Mesodermal cell (in vitro differentiated cells): ENCODE measurements around the gene CRMP1.
"Not testable (repeated sequence)": the region's sequence is repeated elsewhere in the genome, so short reads cannot be mapped to it uniquely, and the experiment has no call there.

ENCODE experiments used
- H3K27ac ChIP-seq: 2 replicates; pipeline ENCODE4 v1.7.0; 2013; ENCODE audit warnings: mild to moderate bottlenecking, low read depth, low read length, moderate library complexity; ENCODE audit not compliant: severe bottlenecking
- H3K36me3 ChIP-seq: 2 replicates; pipeline ENCODE4 v1.7.1; 2013; ENCODE audit warnings: mild to moderate bottlenecking, low read length, moderate library complexity; ENCODE audit not compliant: control insufficient read depth, insufficient read depth
- H3K4me1 ChIP-seq: one replicate; pipeline ENCODE4 v1.7.1; 2013; ENCODE audit warnings: mild to moderate bottlenecking, low read length; ENCODE audit not compliant: insufficient read depth, control insufficient read depth, poor library complexity, severe bottlenecking
- H3K4me3 ChIP-seq: 2 replicates; pipeline ENCODE4 v1.7.0; 2013; ENCODE audit warnings: low read length, control low read depth, mild to moderate bottlenecking; ENCODE audit not compliant: insufficient read depth, poor library complexity, severe bottlenecking; ENCODE audit errors: extremely low read depth
- H3K9me3 ChIP-seq: 2 replicates; pipeline ENCODE4 v1.7.1; 2013; ENCODE audit warnings: mild to moderate bottlenecking, low read length, moderate library complexity; ENCODE audit not compliant: control insufficient read depth
- WGBS, 2 experiments: methylation state at CpG; one replicate each; pipeline ENCODE4 v1.1.5; 2013; ENCODE audit warnings: missing lambda C conversion rate in 2 of 2; ENCODE audit not compliant: insufficient coverage in 2 of 2; 5-methylcytosine and 5-hydroxymethylcytosine counted together

The CRMP1 gene

DNA sequence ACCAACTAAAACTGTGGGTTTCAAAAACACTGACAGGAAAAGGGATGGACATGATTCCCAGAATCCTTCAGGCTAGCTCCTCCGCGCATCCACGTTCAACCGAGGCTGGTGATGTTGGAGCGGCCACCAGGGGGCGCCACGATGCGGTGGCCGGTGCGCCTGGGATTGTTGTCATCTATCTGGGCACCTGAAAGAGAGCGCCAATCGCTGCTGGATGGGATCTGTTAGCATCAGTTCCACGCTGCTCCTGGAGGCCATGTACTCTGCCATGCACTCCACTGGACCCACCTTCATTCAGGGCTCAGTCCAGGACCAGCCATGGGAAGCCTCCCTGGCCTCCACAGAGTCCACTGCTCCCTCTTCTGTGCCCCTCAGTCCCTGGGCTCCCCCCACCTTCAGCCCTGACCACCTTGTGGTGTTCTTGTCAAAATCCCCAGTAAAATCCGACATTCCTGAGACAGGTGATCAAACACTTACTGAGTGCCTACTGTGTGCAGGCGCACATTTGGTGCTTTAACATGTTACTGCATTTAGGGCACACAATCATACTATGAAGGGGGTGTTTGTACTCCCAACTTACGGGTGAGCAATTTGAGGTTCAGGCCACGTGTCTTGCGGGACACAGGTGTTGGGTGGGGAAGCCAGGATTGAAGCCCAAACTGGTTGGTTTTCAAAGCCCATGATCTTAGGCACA, 71.1 kb downstream of the CRMP1 start:
- Histone ChIP-seq H3K9me3 (no peaks in the 10 kb centered on the region), H3K4me3 (no peak overlapping the region), H3K36me3 (peaks cover 87% of the 10 kb centered on the region), H3K27ac (no peak overlapping the region), H3K4me1 (no peaks in the 10 kb centered on the region)
- WGBS, 2 experiments, result 63 to 66% methylated on average over 15 to 16 of the region's 18 CpGs

DNA sequence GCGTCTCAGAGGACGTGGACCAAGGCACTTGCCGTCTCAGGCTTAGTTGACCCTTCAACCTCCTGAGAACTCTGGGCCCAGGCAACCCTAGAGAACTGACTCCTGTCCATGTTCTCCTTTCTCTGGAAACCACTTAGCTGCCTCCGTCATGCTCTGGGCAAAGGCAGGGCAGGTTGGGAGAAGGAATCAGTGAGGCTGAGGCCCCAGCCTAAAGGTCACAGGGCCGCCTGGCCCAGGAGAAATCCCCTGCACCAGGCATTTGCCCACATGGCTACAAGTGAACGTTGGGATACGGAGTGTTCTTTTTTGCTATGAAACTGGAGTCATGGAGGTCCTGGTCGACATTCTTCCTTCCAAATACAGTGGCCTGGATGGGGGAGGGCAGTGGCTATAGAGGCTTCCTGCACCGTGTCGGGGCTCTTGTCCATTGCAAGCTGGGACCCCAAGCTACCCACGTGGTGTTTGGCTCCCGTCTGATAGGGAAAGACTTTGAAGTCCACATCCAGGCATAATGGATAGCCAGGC, 76.0 kb downstream of the CRMP1 start:
- WGBS, 2 experiments, result 93 to 94% methylated on average over 11 to 12 of the region's 12 CpGs
- Histone ChIP-seq H3K4me3 (no peak overlapping the region), H3K9me3 (no peaks in the 10 kb centered on the region), H3K4me1 (no peaks in the 10 kb centered on the region), H3K27ac (no peak overlapping the region), H3K36me3 (peaks cover 83% of the 10 kb centered on the region)

DNA sequence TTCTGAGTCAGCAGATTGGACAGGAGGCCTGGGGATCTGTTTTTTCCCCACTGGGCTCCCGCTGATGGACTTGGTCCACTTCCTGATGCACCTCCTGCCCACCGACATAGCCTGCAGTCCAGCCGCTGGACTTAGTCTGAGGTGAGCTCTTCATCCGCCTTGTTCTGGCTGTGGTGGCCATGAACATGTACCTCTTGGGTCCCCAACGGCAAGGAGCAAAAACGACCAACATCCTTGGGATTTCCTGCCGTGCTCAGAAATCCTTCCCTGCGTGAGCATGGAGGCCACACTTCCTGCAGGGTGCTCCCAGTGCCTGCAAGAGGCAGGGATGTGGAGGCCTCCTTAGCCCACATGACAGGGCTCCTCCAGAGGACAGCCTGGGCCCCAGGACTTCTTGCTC, 76.8 kb downstream of the CRMP1 start:
- H3K36me3 ChIP-seq, result peaks cover 83% of the 10 kb centered on the region
- no peak overlapping the region for H3K4me3 ChIP-seq
- no peak overlapping the region for H3K27ac ChIP-seq
- 91 to 94% methylated on average over 7 to 8 of the region's 8 CpGs for WGBS, 2 experiments
- H3K9me3 ChIP-seq, result no peaks in the 10 kb centered on the region
- no peaks in the 10 kb centered on the region for H3K4me1 ChIP-seq

DNA sequence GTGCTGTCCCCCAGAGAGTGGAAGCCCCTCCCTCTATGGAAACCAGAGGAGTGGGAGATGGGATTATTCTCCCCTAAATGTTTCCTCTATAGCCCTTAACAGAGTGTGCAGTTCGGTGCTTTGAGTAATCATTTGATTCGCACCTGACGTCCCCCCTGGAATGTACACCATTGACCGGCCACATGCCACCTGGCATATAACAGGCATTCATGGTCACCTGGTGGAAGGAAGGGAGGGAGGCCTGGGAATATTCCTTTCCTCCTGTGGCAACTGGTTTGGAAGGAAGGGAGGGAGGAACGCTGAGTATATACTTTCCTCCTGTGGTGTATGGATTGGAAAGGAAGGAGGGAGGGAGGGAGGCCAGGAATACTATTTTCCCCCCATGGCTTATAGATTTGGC, 77.2 kb downstream of the CRMP1 start:
- peaks cover 83% of the 10 kb centered on the region for H3K36me3 ChIP-seq
- no peak overlapping the region for H3K27ac ChIP-seq
- H3K9me3 ChIP-seq, result no peaks in the 10 kb centered on the region
- no peak overlapping the region for H3K4me3 ChIP-seq
- H3K4me1 ChIP-seq, result no peaks in the 10 kb centered on the region
- WGBS, 2 experiments, result 20 to 90% methylated on average over 1 to 3 of the region's 5 CpGs

DNA sequence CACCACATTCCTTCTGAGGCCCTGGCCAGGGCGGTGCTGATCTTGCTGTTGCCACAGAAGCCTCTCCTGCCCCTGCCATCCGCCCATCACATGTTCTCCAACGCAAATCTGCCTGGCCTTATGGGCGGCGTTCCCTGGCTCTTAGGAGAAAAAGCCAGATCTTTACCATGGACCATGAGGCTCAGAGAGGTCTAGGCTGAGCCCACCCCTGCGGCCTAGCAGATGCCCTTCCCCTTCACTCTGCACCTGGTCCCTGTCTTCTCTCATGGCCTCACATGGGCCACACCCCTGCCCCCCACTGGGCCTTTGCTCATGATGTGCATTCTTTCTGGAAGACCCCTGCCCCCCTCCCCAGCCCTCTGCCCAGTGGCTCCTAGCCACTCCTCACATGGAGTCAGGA, 78.5 kb downstream of the CRMP1 start:
- WGBS, 2 experiments, result 92 to 98% methylated on average over 4 to 6 of the region's 6 CpGs
- no peak overlapping the region for H3K4me3 ChIP-seq
- no peaks in the 10 kb centered on the region for H3K9me3 ChIP-seq
- H3K36me3 ChIP-seq, result peaks cover 83% of the 10 kb centered on the region
- no peaks in the 10 kb centered on the region for H3K4me1 ChIP-seq
- H3K27ac ChIP-seq, result no peak overlapping the region

DNA sequence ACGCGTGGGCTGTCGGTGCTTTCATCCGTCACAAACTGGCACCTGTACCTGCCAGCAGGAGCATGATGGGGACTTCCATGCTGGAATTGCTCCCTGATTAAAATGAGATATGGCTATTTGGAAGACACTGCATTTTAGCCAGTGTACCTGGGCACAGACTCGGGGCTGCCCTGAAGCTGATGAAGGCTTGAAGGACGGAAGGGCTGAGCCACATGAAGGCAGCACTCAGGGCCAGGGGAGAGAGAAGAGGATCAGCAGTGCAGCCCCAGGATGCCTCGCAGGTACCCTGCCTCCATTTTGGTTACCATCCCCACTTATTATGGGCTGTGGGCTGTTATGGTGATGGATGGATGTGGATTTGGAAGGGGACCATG, 79.0 kb downstream of the CRMP1 start:
- WGBS, 2 experiments, result 91 to 97% methylated on average over 6 of the region's 7 CpGs
- H3K9me3 ChIP-seq, result no peaks in the 10 kb centered on the region
- no peaks in the 10 kb centered on the region for H3K4me1 ChIP-seq
- H3K27ac ChIP-seq, result no peak overlapping the region
- H3K36me3 ChIP-seq, result peaks cover 83% of the 10 kb centered on the region
- H3K4me3 ChIP-seq, result no peak overlapping the region

DNA sequence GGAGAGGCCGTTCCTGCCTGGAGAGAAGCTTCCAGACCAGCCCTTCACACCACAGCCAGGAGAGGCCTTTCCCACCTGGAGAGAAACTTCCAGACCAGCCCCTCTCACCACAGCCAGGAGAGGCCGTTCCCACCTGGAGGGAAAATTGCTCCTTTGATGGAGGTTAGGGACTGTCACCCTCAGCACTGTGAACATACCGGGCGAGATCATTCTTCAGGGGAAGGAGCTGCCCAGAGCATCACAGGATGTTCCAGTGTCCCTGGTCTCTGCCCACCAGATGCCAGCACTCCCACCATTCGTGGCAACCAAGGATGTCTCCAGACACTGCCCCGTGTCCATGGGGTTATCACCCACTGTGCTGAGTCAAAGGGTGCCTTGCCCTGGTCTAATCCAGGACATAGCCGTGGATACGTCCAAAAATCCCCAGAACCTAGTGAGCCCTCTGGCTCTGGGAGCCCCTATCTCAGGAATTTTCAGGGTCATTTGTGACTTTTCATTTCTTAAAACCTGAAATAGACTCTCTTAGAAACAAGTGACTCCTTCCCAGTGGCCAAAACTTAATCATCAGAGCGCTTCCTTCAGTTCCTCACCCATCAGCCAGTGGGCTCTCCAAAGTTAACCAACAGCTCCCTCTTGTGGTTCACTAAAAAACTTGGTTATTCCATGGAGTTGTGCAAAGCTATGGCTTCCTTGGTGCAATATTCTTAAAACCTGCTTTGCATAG, 80.2 kb downstream of the CRMP1 start:
- no peaks in the 10 kb centered on the region for H3K4me1 ChIP-seq
- 93 to 94% methylated on average over 7 to 9 of the region's 9 CpGs for WGBS, 2 experiments
- H3K9me3 ChIP-seq, result no peaks in the 10 kb centered on the region
- no peak overlapping the region for H3K27ac ChIP-seq
- peaks cover 78% of the 10 kb centered on the region for H3K36me3 ChIP-seq
- no peak overlapping the region for H3K4me3 ChIP-seq

DNA sequence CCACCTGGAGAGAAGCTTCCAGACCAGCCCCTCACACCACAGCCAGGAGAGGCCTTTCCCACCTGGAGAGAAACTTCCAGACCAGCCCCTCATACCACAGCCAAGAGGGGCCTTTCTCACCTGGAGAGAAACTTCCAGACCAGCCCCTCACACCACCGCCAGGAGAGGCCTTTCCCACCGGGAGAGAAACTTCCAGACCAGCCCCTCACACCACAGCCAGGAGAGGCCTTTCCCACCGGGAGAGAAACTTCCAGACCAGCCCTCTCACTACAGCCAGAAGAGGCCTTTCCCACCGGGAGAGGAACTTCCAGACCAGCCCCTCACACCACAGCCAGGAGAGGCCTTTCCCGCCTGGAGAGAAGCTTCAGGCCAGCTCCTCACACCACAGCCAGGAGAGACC, 80.8 kb downstream of the CRMP1 start:
- H3K27ac ChIP-seq, H3K4me3 ChIP-seq, H3K4me1 ChIP-seq, H3K9me3 ChIP-seq: not testable (repeated sequence)
- peaks cover 73% of the 10 kb centered on the region for H3K36me3 ChIP-seq
- 86 to 88% methylated on average over 3 to 5 of the region's 5 CpGs for WGBS, 2 experiments

DNA sequence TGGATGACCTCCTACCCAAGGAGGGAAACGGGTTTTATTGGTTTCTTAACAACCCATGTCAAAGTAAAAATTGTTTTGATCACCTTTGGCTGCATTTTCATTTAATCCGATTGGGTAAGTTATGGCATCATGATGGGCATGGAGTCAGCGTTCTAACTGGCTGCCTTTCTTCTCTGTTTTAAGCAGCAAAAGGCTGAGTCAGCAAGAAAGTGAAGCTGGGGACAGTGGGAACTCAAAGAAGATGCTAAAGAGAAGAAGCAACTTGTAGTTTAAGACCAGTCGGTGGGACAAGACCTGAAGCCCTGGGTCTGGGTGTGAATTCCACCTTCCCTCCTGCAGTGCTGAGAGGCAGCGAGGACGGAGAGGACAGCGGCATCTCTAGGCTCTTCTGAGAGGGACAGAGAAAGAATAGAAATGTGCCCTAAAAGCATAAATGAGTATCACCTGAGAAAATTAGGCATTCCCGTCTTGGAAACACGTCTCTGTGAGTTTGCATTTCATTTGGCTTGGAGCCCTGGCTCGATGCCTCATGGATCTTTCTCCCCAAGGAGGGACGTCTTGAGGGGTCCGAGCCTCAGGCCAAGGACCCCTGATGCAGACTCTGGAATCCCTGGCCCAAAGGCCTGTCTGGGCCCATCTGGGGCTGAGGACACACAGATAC, 82.0 kb downstream of the CRMP1 start:
- Histone ChIP-seq H3K36me3 (peaks cover 71% of the 10 kb centered on the region), H3K9me3 (no peaks in the 10 kb centered on the region), H3K4me3 (no peak overlapping the region), H3K27ac (no peak overlapping the region), H3K4me1 (no peaks in the 10 kb centered on the region)
- 83 to 89% methylated on average over 10 to 11 of the region's 12 CpGs for WGBS, 2 experiments

DNA sequence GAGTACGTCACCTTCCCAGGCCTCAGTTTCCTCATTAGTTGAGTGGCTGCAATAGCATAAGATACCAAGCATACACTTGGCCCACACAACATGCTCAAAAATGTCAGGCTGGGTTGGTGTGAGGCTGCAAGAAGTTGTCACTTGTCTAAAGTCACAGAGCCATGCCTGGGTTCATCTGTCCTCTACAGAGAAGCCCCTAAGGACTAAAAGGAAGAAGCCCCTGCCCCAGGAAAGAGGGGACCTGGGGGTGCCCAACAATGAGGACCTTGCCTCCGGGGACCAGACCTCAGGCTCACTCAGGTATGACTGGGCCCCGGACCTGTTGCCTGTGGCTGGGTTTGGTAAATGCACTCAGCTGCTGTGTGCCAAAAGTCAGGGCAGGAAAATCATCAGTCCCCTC, 82.7 kb downstream of the CRMP1 start:
- Histone ChIP-seq H3K4me3 (no peak overlapping the region), H3K36me3 (peaks cover 68% of the 10 kb centered on the region), H3K27ac (no peak overlapping the region), H3K4me1 (no peaks in the 10 kb centered on the region), H3K9me3 (no peaks in the 10 kb centered on the region)
- WGBS, 2 experiments, result 67 to 100% methylated on average over 1 to 2 of the region's 3 CpGs
